Measurements from ENCODE around the gene PALLD. TPM values are rescaled to one million over a fixed set of nuclear protein-coding genes. Genes with fewer than 3 reads are reported as not detected.

The PALLD gene
- total RNA-seq, 1 experiment from 2014 or later = 26.7 TPM

DNA sequence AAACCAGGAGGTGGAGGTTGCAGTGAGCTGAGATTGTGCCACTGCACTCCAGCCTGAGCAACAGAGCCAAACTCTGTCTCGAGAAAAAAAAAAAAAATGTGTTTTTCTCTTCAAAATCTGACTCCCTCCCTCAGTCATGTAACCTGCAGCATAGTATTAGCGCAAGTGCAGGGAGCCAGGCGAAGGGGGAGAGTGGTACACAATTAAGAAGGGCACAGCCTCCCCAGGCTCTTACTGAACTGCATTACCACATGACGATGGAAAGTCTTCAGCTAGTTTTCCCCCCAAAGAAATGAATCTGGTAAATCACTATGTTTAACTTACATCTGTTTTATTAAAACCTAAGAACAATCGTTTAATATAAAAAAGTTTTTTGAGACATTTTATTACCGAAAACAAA, 32.4 kb downstream of the PALLD start:
- ChIA-PET POLR2A (ENCODE audit: unreplicated experiment) (no interaction called here), CTCF (no interaction called here)
- Histone ChIP-seq H3F3A (ENCODE audit: low read length, unreplicated experiment) (peaks cover 4% of the 10 kb centered on the region), H2AFZ (ENCODE audit: low read length) (no peak overlapping the region), H3K9ac (ENCODE audit: low read length) (no peak overlapping the region), H3K4me2 (ENCODE audit: low read length) (no peak overlapping the region), H4K20me1 (ENCODE audit: low read length) (no peaks in the 10 kb centered on the region), H3K27me3 (ENCODE audit: low read length) (no peaks in the 10 kb centered on the region), H3K36me3 (ENCODE audit: low read depth, low read length) (peaks cover 2% of the 10 kb centered on the region; the same call in 1 of the 2 replicates), H3K4me3 (ENCODE audit: low read length) (no peak overlapping the region), H3K9me2 (replicated peaks; ENCODE audit: low read length) (no peaks in the 10 kb centered on the region), H3K4me1 (ENCODE audit: insufficient read depth, low read length) (peaks cover 18% of the 10 kb centered on the region), H3K9me3 (ENCODE audit: low read length) (0 out of 2 replicates have a peak, but pooled peaks cover 4% of the 10 kb centered on the region), H3K79me2 (ENCODE audit: low read length) (no peaks in the 10 kb centered on the region), H3K27ac (ENCODE audit: low read length) (no peak overlapping the region)
- TF ChIP-seq, protein P1, sequence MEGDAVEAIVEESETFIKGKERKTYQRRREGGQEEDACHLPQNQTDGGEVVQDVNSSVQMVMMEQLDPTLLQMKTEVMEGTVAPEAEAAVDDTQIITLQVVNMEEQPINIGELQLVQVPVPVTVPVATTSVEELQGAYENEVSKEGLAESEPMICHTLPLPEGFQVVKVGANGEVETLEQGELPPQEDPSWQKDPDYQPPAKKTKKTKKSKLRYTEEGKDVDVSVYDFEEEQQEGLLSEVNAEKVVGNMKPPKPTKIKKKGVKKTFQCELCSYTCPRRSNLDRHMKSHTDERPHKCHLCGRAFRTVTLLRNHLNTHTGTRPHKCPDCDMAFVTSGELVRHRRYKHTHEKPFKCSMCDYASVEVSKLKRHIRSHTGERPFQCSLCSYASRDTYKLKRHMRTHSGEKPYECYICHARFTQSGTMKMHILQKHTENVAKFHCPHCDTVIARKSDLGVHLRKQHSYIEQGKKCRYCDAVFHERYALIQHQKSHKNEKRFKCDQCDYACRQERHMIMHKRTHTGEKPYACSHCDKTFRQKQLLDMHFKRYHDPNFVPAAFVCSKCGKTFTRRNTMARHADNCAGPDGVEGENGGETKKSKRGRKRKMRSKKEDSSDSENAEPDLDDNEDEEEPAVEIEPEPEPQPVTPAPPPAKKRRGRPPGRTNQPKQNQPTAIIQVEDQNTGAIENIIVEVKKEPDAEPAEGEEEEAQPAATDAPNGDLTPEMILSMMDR (conservative IDR thresholded peaks at IDR 0.05; ENCODE audit: low read depth, low read length) = no peak
- TF ChIP-seq EZH2phosphoT487 (IDR thresholded peaks at IDR 0.05; ENCODE audit: borderline replicate concordance, low read length) (no peak), EZH2 (IDR thresholded peaks at IDR 0.05; ENCODE audit: low read length, unreplicated experiment) (no peak)
- no peak for DNase-seq
- intact Hi-C loops (cut with micrococcal nuclease) = no loop called here
- no TSS peak for BruUV-seq (replicated peaks)
- no peak for ATAC-seq

DNA sequence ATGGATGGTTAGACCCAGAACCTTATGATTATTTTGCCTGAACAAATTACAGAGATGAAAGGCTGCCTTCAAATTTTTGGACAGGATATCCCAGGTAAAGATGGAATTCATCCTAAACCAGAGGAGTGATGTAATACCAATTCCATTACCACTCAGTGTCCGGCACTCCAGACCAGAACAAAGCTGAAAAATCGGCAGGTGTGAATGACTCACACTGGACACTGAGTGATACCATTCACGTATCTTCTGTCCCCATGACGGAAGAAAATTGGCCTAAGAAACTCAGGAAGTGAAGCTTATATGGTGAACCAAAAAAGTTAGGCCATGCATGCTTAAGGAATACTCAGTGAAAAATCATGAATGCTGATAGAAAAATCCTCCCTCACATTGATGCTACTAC, 34.5 kb downstream of the PALLD start:
- no TSS peak for BruUV-seq (replicated peaks)
- no peaks in the 10 kb centered on the region for H3K9me3 ChIP-seq (ENCODE audit: low read length)
- no peak for DNase-seq
- no peak overlapping the region for H3K4me3 ChIP-seq (ENCODE audit: low read length)
- no peaks in the 10 kb centered on the region for H4K20me1 ChIP-seq (ENCODE audit: low read length)
- ChIA-PET POLR2A (ENCODE audit: unreplicated experiment) (no interaction called here), CTCF (no interaction called here)
- H3K27ac ChIP-seq (ENCODE audit: low read length) = no peak overlapping the region
- TF ChIP-seq EZH2 (IDR thresholded peaks at IDR 0.05; ENCODE audit: low read length, unreplicated experiment) (no peak), EZH2phosphoT487 (IDR thresholded peaks at IDR 0.05; ENCODE audit: borderline replicate concordance, low read length) (no peak)
- TF ChIP-seq, protein P1 (conservative IDR thresholded peaks at IDR 0.05; ENCODE audit: low read depth, low read length) = no peak
- no peaks in the 10 kb centered on the region for H3K9me2 ChIP-seq (replicated peaks; ENCODE audit: low read length)
- H3K27me3 ChIP-seq (ENCODE audit: low read length) = no peaks in the 10 kb centered on the region
- no peak overlapping the region for H3K9ac ChIP-seq (ENCODE audit: low read length)
- no peaks in the 10 kb centered on the region for H3K36me3 ChIP-seq (ENCODE audit: low read depth, low read length)
- H3K4me1 ChIP-seq (ENCODE audit: insufficient read depth, low read length) = peaks cover 24% of the 10 kb centered on the region
- no peak for ATAC-seq
- no peak overlapping the region for H3K4me2 ChIP-seq (ENCODE audit: low read length)
- H3F3A ChIP-seq (ENCODE audit: low read length, unreplicated experiment) = peaks cover 4% of the 10 kb centered on the region
- no peak overlapping the region for H2AFZ ChIP-seq (ENCODE audit: low read length)
- no peaks in the 10 kb centered on the region for H3K79me2 ChIP-seq (ENCODE audit: low read length)
- intact Hi-C loops (cut with micrococcal nuclease) = no loop called here

DNA sequence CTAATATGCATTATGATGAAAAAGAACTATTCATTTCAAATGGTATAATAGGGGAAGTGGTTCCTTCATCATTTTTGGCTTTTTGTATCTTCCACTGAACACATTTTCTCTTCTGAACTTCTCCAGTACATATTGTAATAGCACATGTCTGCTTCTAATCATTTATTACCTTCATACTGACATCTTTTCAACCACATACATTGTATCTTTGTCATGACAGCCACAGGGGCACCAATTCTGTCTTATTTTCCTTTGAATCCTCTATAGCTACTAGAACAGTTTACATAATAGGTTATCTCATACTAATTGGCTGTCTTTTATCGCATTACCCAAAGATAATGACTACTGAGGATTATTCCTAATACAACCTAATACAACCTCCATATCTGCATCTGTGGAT, 37.7 kb downstream of the PALLD start:
- ATAC-seq = no peak
- H2AFZ ChIP-seq (ENCODE audit: low read length) = no peak overlapping the region
- H3F3A ChIP-seq (ENCODE audit: low read length, unreplicated experiment) = peaks cover 4% of the 10 kb centered on the region
- no peak overlapping the region for H3K27ac ChIP-seq (ENCODE audit: low read length)
- no peaks in the 10 kb centered on the region for H3K36me3 ChIP-seq (ENCODE audit: low read depth, low read length)
- H3K4me2 ChIP-seq (ENCODE audit: low read length) = no peak overlapping the region
- ChIA-PET CTCF (no interaction called here), POLR2A (ENCODE audit: unreplicated experiment) (no interaction called here)
- H3K4me1 ChIP-seq (ENCODE audit: insufficient read depth, low read length) = peaks cover 36% of the 10 kb centered on the region
- H3K9me3 ChIP-seq (ENCODE audit: low read length) = no peaks in the 10 kb centered on the region
- no peak overlapping the region for H3K4me3 ChIP-seq (ENCODE audit: low read length)
- TF ChIP-seq EZH2phosphoT487 (IDR thresholded peaks at IDR 0.05; ENCODE audit: borderline replicate concordance, low read length) (no peak), EZH2 (IDR thresholded peaks at IDR 0.05; ENCODE audit: low read length, unreplicated experiment) (no peak)
- TF ChIP-seq, protein P1 (conservative IDR thresholded peaks at IDR 0.05; ENCODE audit: low read depth, low read length) = no peak
- no peaks in the 10 kb centered on the region for H3K79me2 ChIP-seq (ENCODE audit: low read length)
- no TSS peak for BruUV-seq (replicated peaks)
- DNase-seq = no peak
- no peak overlapping the region for H3K9ac ChIP-seq (ENCODE audit: low read length)
- no peaks in the 10 kb centered on the region for H4K20me1 ChIP-seq (ENCODE audit: low read length)
- no peaks in the 10 kb centered on the region for H3K9me2 ChIP-seq (replicated peaks; ENCODE audit: low read length)
- intact Hi-C loops (cut with micrococcal nuclease) = no loop called here
- no peaks in the 10 kb centered on the region for H3K27me3 ChIP-seq (ENCODE audit: low read length)
